Mesenchymal stem cell (in vitro differentiated cells and primary cell): Measurements from ENCODE around the gene PANK4.

Experiments used
- DNase-seq: peaks from one replicate; pipeline ENCODE4 v3.0.0-alpha.2; 2013
- H2AFZ ChIP-seq: one replicate; pipeline ENCODE4 v1.6.1; 2013; ENCODE audit warnings: low read depth, mild to moderate bottlenecking, control low read depth, inconsistent platforms, low read length, moderate library complexity
- H2AK5ac ChIP-seq: 2 replicates; pipeline ENCODE4 v1.6.1; 2013; ENCODE audit warnings: low read length, moderate library complexity, mild to moderate bottlenecking, inconsistent platforms; ENCODE audit not compliant: severe bottlenecking
- H2BK120ac ChIP-seq: one replicate; pipeline ENCODE4 v1.6.1; 2013; ENCODE audit warnings: low read depth, mild to moderate bottlenecking, inconsistent platforms, low read length, moderate library complexity
- H2BK12ac ChIP-seq, 2 experiments: one replicate each; pipeline ENCODE4 v1.6.1; 2013; ENCODE audit warnings: inconsistent platforms in 2 of 2, low read length in 2 of 2, mild to moderate bottlenecking in 2 of 2, moderate library complexity in 2 of 2, control low read depth in 1 of 2
- H2BK15ac ChIP-seq: one replicate; pipeline ENCODE4 v1.6.1; 2013; ENCODE audit warnings: mild to moderate bottlenecking, low read depth, inconsistent platforms; ENCODE audit not compliant: poor library complexity, severe bottlenecking
- H2BK5ac ChIP-seq: 2 replicates; pipeline ENCODE4 v1.6.1; 2013; ENCODE audit warnings: low read depth, mild to moderate bottlenecking, low read length, control low read depth, inconsistent platforms; ENCODE audit not compliant: poor library complexity, severe bottlenecking
- H3K14ac ChIP-seq, 2 experiments: one replicate each; pipeline ENCODE4 v1.6.1; 2013; ENCODE audit warnings: inconsistent platforms in 2 of 2, low read length in 2 of 2, control low read depth in 1 of 2, mild to moderate bottlenecking in 1 of 2, moderate library complexity in 1 of 2
- H3K18ac ChIP-seq, 2 experiments: one replicate each; pipeline ENCODE4 v1.6.1; 2013; ENCODE audit warnings: inconsistent platforms in 2 of 2, low read length in 2 of 2, control low read depth in 1 of 2, low read depth in 1 of 2, mild to moderate bottlenecking in 1 of 2
- H3K23ac ChIP-seq, 2 experiments: one replicate each; pipeline ENCODE4 v1.6.1; 2013; ENCODE audit warnings: inconsistent platforms in 2 of 2, low read length in 2 of 2, mild to moderate bottlenecking in 2 of 2, moderate library complexity in 2 of 2, control low read depth in 1 of 2
- H3K27ac ChIP-seq: 2 replicates; pipeline ENCODE4 v1.5.1; 2013; ENCODE audit warnings: mild to moderate bottlenecking, moderate library complexity, low read length, control low read depth, inconsistent platforms; ENCODE audit not compliant: poor library complexity, severe bottlenecking
- H3K27me3 ChIP-seq, 2 experiments: 2 replicates each; pipeline versions ENCODE4 v1.6.1 to v1.7.0; 2013; ENCODE audit warnings: low read length in 2 of 2, mild to moderate bottlenecking in 2 of 2, moderate library complexity in 2 of 2, control low read depth in 1 of 2, inconsistent platforms in 1 of 2; ENCODE audit not compliant: control insufficient read depth in 1 of 2, insufficient read depth in 1 of 2
- H3K36me3 ChIP-seq, 2 experiments: 2 replicates each; pipeline versions ENCODE4 v1.6.1 to v1.7.0; 2013; ENCODE audit warnings: low read length in 2 of 2, control low read depth in 1 of 2, inconsistent platforms in 1 of 2, low read depth in 1 of 2, mild to moderate bottlenecking in 1 of 2; ENCODE audit not compliant: insufficient read depth in 2 of 2, control insufficient read depth in 1 of 2
- H3K4ac ChIP-seq, 2 experiments: one replicate each; pipeline ENCODE4 v1.6.1; 2013; ENCODE audit warnings: inconsistent platforms in 2 of 2, low read length in 2 of 2, mild to moderate bottlenecking in 2 of 2, moderate library complexity in 2 of 2, control low read depth in 1 of 2, low read depth in 1 of 2
- H3K4me1 ChIP-seq: 2 replicates; pipeline ENCODE4 v1.6.1; 2013; ENCODE audit warnings: low read depth, low read length, control low read depth; ENCODE audit not compliant: control insufficient read depth, insufficient read depth
- H3K4me2 ChIP-seq: 2 replicates; pipeline ENCODE4 v1.6.1; 2013; ENCODE audit warnings: low read length, mild to moderate bottlenecking, inconsistent platforms; ENCODE audit not compliant: poor library complexity, severe bottlenecking
- H3K4me3 ChIP-seq, 2 experiments: 2 replicates each; pipeline versions ENCODE4 v1.5.1 to v1.7.0; 2013; ENCODE audit warnings: low read length in 2 of 2, mild to moderate bottlenecking in 2 of 2, control low read depth in 1 of 2, low read depth in 1 of 2; ENCODE audit not compliant: insufficient read depth in 1 of 2
- H3K79me1 ChIP-seq: replicated peaks from 2 replicates; pipeline ENCODE4 v1.6.1; 2013; ENCODE audit warnings: mild to moderate bottlenecking, control low read depth, low read length, inconsistent platforms; ENCODE audit not compliant: poor library complexity, severe bottlenecking
- H3K9ac ChIP-seq: 2 replicates; pipeline ENCODE4 v1.7.0; 2013; ENCODE audit warnings: mild to moderate bottlenecking, low read length, moderate library complexity
- H3K9me3 ChIP-seq: 2 replicates; pipeline ENCODE4 v1.7.0; 2013; ENCODE audit warnings: mild to moderate bottlenecking, low read length; ENCODE audit not compliant: control insufficient read depth
- H4K8ac ChIP-seq: one replicate; pipeline ENCODE4 v1.6.1; 2013; ENCODE audit warnings: inconsistent platforms, mild to moderate bottlenecking, low read length, moderate library complexity
- H4K91ac ChIP-seq: one replicate; pipeline ENCODE4 v1.6.1; 2013; ENCODE audit warnings: mild to moderate bottlenecking, low read length, inconsistent platforms
- WGBS: methylation state at CpG from one replicate; pipeline ENCODE4 v1.1.7; 2013; ENCODE audit warnings: mixed read lengths; 5-methylcytosine and 5-hydroxymethylcytosine counted together

PANK4 gene

GRCh38 chr1:2472561-2473177 is 53.7 kb downstream of the PANK4 start:
- Histone ChIP-seq H3K79me1 (peaks cover 12% of the 10 kb centered on the region), H3K27ac (no peak overlapping the region), H3K9me3 (no peaks in the 10 kb centered on the region), H3K4ac (no peak overlapping the region), H3K9ac (no peak overlapping the region), H3K14ac (no peak overlapping the region), H2AK5ac (no peak overlapping the region), H3K4me2 (no peak overlapping the region), H2BK120ac (no peak overlapping the region), H2BK12ac (no peak overlapping the region), H2BK15ac (no peak overlapping the region), H4K91ac (no peak overlapping the region), H3K36me3 (peaks cover 0 to 25% of the 10 kb centered on the region in 2 experiments), H3K4me1 (peaks cover 72% of the 10 kb centered on the region), H3K27me3 (peaks cover 0 to 71% of the 10 kb centered on the region in 2 experiments), H3K23ac (no peak overlapping the region), H2AFZ (no peak overlapping the region), H2BK5ac (no peak overlapping the region), H3K4me3 (no peak overlapping the region), H3K18ac (no peak overlapping the region), H4K8ac (no peak overlapping the region)
- DNase-seq = no peak
- 81% methylated on average over 23 of the region's 25 CpGs for WGBS

DNA sequence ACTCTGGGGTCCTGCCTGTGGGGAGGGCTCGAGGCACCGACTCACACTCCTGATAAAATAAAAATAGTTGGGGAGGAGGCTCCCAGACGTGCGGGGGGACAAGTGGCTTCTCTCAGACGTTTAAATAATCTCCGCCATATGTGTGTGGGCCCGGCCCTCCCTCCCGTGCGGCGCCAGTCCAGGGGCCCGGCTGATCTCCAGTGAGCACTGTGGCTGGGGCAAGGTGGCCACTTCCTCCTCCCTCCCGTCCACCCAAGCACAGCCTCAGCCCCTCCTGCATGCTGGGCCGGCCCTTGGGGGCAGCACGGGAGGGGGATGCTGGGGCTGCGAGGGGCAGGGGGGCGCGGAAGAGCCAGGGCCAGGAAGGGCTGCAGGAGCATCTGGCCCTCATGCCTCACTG is 54.3 kb downstream of the PANK4 start:
- Histone ChIP-seq H3K4me3 (no peak overlapping the region), H3K23ac (no peak overlapping the region), H2BK120ac (no peak overlapping the region), H2AFZ (no peak overlapping the region), H2BK15ac (no peak overlapping the region), H3K4me2 (no peak overlapping the region), H2BK12ac (no peak overlapping the region), H3K9ac (no peak overlapping the region), H2BK5ac (no peak overlapping the region), H3K27ac (no peak overlapping the region), H3K4ac (no peak overlapping the region), H3K27me3 (peaks cover 0 to 67% of the 10 kb centered on the region in 2 experiments), H3K14ac (no peak overlapping the region), H3K4me1 (peaks cover 74% of the 10 kb centered on the region), H4K91ac (no peak overlapping the region), H3K18ac (no peak overlapping the region), H3K9me3 (no peaks in the 10 kb centered on the region), H2AK5ac (no peak overlapping the region), H3K79me1 (peaks cover 9% of the 10 kb centered on the region), H4K8ac (no peak overlapping the region), H3K36me3 (peaks cover 0 to 22% of the 10 kb centered on the region in 2 experiments)
- WGBS = 74% methylated on average over 13 of the region's 17 CpGs
- DNase-seq = no peak

- no peak for DNase-seq
- H3K27me3 ChIP-seq = peaks cover 0 to 68% of the 10 kb centered on the region in 2 experiments
- 91% methylated on average over 15 of the region's 15 CpGs for WGBS
Measured at GRCh38 chr1:2471587-2472001, 54.8 kb downstream of the PANK4 start.

GRCh38 chr1:2471159-2471471 is 55.3 kb downstream of the PANK4 start:
- H4K8ac ChIP-seq = no peak overlapping the region
- peaks cover 81% of the 10 kb centered on the region for H3K4me1 ChIP-seq
- H3K4me3 ChIP-seq = no peak overlapping the region
- no peak overlapping the region for H3K23ac ChIP-seq
- H4K91ac ChIP-seq = no peak overlapping the region
- WGBS = 93% methylated on average over 7 of the region's 7 CpGs
- no peak overlapping the region for H2BK120ac ChIP-seq
- H2AFZ ChIP-seq = no peak overlapping the region
- H3K9me3 ChIP-seq = no peaks in the 10 kb centered on the region
- H3K18ac ChIP-seq = no peak overlapping the region
- no peak overlapping the region for H3K4ac ChIP-seq
- H2BK12ac ChIP-seq = no peak overlapping the region
- no peak for DNase-seq
- H2BK15ac ChIP-seq = no peak overlapping the region
- H3K14ac ChIP-seq = no peak overlapping the region
- peaks cover 0 to 16% of the 10 kb centered on the region in 2 experiments for H3K36me3 ChIP-seq
- H2AK5ac ChIP-seq = no peak overlapping the region
- H2BK5ac ChIP-seq = no peak overlapping the region
- H3K27me3 ChIP-seq = peaks cover 0 to 73% of the 10 kb centered on the region in 2 experiments
- no peak overlapping the region for H3K4me2 ChIP-seq
- H3K9ac ChIP-seq = no peak overlapping the region
- peaks cover 14% of the 10 kb centered on the region for H3K79me1 ChIP-seq
- H3K27ac ChIP-seq = no peak overlapping the region

More at GRCh38 chr1:2471587-2472001, 54.8 kb downstream of the PANK4 start:
- H3K9me3 ChIP-seq = no peaks in the 10 kb centered on the region
- no peak overlapping the region for H3K4me3 ChIP-seq
- H4K8ac ChIP-seq = no peak overlapping the region
- H2BK12ac ChIP-seq = no peak overlapping the region
- no peak overlapping the region for H2AK5ac ChIP-seq
- H3K27ac ChIP-seq = no peak overlapping the region
- H3K4ac ChIP-seq = no peak overlapping the region
- H2BK120ac ChIP-seq = no peak overlapping the region
- H3K14ac ChIP-seq = no peak overlapping the region
- peaks cover 11% of the 10 kb centered on the region for H3K79me1 ChIP-seq
- no peak overlapping the region for H2BK15ac ChIP-seq
- no peak overlapping the region for H3K18ac ChIP-seq
- H2BK5ac ChIP-seq = no peak overlapping the region
- H3K36me3 ChIP-seq = peaks cover 0 to 19% of the 10 kb centered on the region in 2 experiments
- H3K4me2 ChIP-seq = no peak overlapping the region
- H4K91ac ChIP-seq = no peak overlapping the region
- H3K9ac ChIP-seq = no peak overlapping the region
- peaks cover 77% of the 10 kb centered on the region for H3K4me1 ChIP-seq
- no peak overlapping the region for H3K23ac ChIP-seq
- no peak overlapping the region for H2AFZ ChIP-seq
